ENCODE results near the gene SF1. TPM values are rescaled to one million over a fixed set of nuclear protein-coding genes. Genes with fewer than 3 reads are reported as not detected.

Gene SF1
- total RNA-seq, 1 donor from 2014 or later = 277 TPM

DNA sequence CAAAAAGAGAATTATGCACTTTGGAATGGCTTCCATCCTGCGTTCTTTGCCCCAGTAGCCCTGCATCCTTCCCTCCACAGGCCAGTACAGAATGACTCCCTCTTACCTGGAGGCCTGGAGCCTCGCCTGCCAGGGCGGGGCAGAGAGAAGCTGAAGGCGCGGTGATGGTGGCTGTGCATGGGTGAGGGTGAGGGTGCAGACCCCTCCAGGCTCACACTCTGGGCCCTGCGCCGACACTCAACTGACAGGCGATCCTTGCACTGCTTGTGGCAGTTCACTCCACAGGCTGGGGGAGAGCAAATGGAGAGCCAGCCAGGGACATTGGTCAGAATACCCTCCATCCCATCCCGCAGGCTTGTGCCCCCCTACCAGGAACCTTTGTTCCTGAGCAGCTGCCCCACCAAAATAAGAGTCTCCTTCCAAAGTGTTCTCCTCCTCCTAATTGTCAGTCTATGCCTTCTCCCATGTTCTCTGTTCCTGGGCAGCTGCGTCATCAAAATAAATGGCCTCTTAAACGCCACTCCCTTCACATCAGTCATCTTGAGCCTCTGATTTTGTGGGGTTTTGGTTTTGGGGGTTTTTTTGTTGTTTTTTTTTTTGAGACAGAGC, 49.5 kb downstream of the SF1 start:
- DNase-seq (ENCODE audit: extremely low read depth, low read depth, low spot score) = no peak

DNA sequence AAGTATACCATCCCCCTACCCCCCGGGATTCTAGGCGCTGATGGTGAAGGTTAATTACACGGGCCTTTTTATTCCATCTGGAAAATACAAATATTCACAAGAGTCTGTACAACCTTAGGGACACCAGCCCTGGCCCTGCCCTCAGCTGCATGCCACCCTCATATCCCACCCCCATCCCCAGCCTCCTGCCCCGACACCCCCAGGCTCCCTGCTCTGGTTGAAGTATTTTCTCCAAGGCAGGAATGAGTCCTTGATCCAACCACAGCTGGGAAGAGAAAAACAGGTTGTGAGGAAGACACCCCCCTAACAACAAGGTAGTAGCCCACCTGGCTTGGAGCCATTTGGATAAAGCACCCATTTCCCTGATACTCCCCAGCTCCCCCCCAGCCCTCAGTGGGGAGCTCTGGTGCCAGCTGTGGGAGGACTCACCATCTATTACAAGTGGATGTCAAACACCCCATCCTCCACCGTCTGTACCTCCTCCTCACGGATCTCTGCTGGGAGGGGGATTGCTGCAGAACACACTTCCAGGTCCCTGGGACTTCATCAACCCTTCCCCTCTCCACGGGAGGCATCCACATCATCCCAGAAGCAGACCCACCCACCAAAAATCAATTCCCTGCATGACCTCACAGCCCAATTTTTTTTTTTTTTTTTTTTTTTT, 51.3 kb downstream of the SF1 start:
- DNase-seq (ENCODE audit: extremely low read depth, low read depth, low spot score) = no peak

DNA sequence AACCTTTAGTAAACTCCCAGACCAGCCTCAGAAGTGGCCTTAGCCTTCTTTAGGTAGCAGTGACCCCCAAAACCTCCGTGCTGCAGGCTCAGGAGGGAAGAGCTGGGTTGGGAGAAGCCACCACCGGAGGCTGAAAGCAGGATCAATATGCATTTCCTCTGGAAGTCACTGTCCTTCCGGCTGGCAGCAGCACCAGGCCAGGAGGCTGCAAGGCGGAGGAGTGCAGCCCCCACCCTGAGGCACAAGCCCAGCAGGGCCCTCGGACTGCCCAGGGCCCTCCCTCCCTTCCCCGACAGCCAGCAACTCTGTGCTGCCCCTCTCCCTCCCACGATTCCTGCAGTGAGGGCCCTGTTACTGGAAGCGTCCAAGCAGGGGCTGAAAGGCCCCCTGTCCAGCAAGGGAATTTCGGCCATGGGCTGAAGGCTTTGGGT, 52.1 kb downstream of the SF1 start:
- no peak for DNase-seq (ENCODE audit: extremely low read depth, low read depth, low spot score)

DNA sequence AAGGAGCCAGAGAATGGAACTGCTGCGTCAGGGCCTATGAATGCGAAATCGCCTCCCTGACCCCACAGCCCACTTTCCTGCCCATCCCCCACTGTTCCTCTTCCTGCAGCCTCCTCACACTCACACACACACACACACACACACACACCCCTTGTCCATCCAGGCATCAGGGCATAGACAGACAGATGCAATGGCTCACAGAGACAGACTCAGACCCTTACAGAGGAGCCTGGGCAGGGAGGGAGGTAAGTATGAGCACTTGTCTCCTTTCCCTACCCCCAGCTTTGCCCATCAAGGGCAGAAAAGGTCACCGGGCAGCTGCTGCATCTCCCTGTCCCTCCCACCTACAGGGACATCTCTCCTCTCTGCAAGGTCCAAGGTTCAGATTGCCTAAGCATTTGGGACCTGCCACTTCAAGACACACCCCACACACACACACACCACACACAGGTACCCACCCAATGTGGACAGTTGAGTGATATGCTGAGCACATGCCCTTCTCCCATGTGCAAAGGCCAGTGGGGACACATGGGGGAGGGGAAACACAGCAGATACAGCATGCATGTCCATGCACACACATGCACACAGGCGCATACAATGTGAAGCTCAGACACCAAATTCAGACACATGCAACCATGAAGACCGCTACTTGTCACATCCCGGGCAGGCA, 53.3 kb downstream of the SF1 start:
- no peak for DNase-seq (ENCODE audit: extremely low read depth, low read depth, low spot score)

DNA sequence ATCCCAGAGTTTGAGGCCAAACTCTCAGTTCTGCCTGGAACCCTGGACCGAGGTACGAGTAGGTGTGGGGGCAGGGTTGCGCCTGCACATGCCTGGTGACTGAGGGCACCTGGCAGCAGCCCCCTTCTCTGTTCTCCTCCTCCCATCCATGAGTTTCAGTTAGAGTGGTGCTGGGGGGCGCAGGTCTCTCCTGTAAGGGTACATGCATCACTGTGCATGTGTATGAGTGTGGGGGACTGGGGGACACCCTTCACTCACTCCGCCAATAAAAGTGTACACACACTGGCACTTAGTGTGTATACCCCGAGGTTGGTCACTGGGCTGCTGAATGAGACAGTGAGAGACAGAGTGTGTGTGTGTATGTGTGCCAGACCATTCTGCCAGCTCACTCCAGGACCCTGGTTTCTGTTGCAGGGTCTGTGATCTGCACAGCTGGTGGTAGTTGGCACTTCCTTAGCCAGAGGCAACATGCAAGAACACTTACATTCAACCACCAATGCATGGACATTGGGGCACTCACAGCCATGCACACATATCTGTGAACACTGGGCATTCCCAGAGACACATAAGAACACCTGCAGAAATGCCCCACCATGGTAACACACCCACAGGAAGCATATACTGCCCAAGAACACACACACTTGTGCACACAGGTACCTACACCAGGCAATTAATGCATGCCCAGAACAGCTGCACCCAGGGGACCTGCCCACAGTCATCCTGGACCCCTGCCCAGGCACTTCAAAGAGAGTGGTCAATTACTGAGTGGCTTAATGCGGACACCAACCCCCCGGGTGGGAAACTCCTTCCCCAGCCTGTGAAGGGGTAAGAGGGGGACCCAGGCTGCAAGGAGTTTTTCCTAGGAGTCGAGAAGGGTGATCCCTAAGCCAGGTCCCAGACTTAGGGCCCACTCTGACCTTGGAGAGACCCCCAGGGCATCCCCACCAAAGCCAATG, 54.2 kb downstream of the SF1 start:
- no peak for DNase-seq (ENCODE audit: extremely low read depth, low read depth, low spot score)

DNA sequence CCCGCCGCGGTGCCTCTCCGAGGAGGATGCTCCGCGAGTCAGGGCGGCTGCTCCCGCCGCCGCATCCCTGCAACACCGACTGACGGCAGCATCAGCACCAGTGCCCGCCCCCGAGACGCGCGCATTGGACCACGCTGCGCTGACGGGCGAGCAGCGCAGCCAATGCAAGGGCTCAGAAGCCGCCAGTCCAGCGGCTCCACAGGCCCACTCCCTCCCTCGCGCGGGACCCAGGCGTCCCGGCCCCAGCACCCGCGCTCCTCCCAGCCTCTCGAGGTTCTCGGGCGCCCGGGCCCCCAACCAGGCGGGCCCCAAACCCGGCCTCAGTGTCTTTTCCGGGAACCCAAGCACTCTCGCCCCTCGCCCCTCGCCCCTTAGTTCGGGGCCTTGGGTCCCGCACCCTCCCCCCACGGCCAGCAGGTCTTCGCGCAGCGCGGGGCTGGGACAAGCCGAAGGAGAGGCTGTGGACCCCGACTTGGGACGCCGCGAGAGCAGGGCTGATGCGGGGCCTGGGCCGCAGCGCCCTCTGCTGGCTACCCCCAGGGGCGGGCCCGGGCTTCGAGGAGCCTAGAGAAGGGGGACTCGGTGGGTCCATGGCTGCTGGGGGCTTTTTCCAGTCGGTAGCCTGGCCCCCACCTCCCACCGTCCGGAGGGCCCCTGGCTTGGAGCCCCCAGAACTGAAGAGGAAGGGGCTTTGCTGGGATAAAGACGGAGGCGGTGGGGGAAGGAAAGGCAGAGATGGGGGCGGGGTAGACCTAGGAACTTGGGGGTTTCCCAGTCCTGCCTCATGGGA, 55.0 kb downstream of the SF1 start, which contains the start of gene NRXN2:
TSS of gene NRXN2 (minus strand) at position 81 of the 790 bp plus-strand sequence. CDS start 9,498 bp downstream, outside the sequence.
- DNase-seq (ENCODE audit: extremely low read depth, low read depth, low spot score) = no peak

DNA sequence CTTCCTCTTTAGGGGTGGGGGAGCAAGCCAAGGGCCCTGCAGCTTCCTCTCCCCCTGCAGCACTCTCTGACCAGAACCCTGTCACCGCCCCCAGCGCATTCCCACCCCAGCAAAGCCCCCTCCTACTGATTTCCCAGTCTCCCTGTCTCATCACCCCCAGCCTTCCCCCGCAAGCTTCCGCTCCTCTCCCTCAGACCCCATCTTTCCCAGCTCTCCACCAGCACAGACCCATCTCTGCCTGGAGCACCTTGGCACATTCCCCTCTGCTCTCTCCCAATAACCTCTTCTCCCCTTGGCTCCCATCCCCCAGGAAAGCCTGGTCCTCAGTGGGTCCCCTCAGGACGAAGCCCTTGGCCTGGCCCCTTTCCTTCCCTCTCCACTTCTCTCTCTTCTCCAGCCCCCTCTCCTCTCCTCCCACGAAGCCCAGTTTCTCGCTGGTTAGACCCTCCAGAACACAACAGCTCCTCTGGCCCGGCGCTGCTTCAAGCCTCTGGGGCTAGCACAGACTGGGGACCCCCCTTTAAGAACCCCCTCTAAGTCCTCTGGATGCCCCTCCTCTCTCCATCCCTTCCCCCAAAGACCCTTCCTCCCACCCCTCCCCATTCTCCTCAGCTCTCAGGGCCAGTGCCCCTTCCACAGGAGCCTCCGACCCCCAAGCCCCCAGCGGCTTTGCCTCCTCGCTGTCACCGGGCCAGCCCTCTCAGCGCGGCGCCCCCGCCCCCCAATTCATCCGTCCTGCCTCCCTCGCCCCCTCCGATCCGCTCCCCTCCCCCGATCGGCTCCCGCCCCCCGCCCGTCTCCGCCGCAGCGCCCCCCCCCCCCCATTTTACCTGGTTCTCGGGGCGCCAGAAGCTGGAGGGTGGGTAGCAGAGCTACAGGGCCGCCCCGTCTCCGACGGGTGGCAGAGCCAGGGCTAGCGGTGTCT, 55.9 kb downstream of the SF1 start:
- no peak for DNase-seq (ENCODE audit: extremely low read depth, low read depth, low spot score)

DNA sequence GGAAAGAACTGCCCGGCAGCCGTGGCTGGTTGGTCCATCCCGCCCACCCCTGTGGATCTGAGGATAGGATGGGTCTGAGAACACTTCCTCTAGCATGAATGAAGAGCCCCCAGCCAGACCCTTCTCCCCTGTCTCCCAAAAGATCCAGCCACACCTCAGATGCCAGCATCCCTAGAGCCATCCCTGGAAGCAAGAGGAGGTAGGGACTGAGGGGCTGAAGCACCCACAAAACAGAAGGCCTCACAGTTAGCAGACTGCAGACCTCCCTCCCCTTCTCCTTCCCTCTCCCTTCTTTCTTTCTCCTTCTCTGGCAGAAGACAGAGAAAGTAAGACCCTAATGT, 57.0 kb downstream of the SF1 start:
- DNase-seq (ENCODE audit: extremely low read depth, low read depth, low spot score) = no peak

DNA sequence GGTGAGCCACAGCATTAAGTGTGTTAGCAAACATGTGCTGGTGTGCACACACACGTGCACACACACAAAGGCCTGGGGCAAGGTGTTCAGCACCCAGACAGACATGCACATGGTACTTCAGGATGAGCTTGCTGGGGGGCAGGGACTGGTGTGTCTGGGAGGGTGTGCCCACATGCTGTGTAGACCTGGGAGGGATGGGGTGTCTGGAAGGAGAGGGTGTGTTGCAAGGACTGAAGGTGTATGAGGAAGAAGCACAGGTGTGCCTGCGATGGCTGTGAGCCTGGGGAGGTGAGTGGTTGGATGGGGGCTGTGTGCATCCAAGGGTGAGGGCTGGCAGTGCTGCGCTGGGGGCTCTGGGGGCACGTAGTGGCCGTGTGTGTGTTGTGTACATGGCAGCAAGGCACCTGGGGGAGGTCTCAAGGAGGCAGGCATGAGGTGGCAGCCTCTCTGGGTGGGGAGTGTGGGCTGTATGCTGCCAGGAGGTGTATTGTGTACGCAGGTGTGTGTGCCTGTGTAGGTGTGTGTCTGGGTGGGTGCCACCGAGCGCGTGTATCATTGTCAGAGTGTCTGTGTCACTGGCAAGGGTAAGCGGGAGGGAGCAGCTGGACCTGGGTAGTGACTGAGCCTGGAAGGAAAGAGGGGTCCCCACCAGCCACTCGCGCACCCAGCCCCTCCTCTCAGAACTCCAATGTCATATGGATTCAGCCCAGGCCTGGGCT, 57.5 kb downstream of the SF1 start:
- DNase-seq (ENCODE audit: extremely low read depth, low read depth, low spot score) = no peak

DNA sequence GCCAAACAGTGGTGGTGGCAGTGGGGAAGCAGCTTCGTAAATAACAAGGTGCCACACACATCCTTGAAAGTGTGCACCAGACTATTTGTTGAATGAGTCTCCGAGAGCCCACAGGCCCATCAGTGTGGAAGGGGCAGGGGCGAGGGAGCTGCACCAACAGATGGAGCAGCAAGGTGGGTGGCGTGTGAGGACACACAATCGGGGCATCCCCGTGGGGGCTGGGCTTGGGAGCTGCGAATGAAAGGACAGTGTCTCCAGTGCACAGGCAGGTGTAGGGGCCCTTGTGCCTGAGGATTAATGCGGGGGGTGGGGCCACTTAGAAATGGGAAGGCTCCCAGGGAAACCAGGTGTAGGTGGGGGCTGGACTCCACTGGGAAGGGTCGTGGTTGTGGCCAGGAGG, 58.2 kb downstream of the SF1 start:
- DNase-seq (ENCODE audit: extremely low read depth, low read depth, low spot score) = no peak

DNA sequence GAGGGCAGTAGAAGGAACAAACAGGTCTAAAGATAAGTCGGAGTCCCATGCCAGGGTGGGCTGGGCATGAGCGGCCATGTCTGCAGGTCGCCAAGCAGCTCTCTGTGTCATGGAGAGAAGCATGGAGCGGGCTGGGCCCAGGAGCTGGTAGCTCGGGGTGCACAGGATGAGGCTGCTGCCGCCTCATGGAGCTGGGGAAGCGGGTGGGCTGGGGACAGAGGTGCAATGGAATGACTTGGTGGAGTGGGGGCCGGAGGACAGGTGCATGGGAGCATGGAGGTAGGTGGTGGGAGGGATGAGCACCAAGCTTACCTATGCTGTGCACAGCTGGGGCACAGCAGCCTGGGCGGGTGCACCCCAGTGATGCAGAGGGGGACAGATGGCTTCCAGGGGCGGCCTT, 58.9 kb downstream of the SF1 start:
- DNase-seq (ENCODE audit: extremely low read depth, low read depth, low spot score) = no peak

DNA sequence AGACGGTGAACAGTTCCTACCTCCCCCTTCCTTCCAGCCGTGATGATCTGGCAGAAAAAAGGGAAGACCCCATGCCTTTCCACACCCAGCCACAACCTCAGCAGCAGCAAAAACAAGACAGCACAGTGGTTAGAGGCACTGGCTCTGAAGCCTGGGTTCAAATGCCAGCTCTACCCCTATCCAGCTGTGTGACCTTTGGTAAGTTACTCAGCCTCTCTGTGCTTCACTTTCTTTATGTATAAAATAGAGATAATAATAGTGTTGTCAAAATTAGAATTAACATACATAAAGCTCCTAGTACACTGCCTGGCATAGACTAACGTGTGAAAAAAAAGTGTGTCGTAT, 59.6 kb downstream of the SF1 start:
- DNase-seq (ENCODE audit: extremely low read depth, low read depth, low spot score) = no peak

DNA sequence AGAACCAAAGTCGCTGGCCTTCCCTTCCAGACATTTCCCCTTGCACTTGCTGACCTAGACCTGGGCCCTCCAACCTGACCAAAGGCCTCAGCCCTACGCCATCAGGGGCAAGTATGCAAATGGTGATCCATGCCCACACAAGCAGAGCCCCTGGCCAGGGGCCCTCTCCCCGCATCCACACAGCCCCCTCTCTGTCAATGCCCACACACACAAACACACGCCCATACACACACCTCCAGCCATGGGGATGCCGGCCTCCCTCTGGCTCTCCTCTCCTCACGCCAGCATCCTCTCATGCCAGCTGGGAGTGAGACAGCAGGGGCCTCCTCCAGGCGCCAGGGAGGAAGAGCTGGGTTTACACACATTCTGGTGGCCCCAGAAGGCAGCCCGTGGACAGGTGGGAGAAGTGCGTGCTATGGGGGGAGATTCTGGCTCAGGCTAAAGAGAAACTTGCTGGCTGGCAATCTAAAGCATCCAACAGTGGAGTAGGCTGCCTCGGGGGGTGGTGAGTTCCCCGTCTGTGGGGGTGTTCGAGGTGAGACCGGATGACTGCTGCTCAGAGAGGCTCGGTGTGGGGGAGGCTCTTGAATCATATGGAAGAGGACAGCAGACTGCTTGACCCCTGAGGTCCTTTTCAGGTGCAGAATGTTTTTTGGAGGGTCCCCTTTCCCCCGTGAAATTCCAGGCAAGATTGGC, 60.1 kb downstream of the SF1 start:
- DNase-seq (ENCODE audit: extremely low read depth, low read depth, low spot score) = no peak

DNA sequence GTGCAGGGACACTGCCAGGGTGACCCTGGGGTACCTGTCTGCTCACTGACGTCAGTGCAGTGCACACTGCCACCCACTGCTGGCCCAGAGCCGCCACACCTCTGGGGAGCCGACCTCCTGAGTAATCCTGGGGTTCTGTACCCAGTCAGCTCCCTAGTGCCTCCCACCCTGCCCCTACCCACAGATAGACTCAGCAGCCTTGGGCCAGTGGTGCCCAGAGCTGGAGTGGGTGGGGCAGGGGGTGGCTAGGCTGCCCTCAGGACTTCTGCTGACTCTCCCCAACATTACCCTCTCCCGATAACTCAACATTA, 61.1 kb downstream of the SF1 start:
- no peak for DNase-seq (ENCODE audit: extremely low read depth, low read depth, low spot score)

DNA sequence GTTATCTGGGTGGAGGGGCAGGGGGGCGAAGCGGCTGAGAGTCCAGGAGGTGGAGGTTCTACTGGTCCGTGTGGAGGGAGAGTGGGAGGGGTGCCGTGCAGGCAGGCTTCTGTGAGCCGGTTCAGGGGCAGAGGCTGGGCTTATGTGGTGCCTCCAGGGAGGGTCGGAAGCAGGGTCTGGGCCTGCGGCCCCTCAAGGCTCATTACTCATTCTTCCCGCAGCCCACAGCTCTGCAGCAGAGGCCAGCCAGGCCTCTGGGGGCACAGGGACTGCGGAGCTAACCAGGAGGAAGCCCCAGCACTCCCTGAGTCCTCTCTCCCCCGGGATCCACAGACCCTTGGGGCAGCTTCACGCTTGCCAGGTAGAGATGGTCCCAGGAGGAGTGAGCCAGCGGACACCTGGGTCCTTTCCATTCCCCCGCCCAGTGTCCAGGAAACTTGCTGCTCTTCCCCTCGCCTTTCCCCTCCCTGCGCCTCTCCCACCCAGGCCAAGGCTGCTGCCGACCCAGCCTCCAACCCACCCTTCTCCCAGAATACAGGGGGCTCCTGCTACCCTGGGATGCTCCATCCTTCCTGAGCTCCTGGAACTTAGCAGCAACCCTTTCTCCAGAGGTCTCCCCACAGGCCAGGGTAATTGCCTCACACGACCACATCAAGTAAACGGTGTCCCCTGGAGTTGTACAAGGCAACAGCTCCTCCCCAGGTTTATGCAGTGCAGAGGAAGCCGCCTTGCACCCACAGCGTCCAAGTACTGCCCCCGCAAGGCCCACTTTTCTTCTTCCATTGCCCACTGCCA, 61.7 kb downstream of the SF1 start:
- DNase-seq (ENCODE audit: extremely low read depth, low read depth, low spot score) = no peak

DNA sequence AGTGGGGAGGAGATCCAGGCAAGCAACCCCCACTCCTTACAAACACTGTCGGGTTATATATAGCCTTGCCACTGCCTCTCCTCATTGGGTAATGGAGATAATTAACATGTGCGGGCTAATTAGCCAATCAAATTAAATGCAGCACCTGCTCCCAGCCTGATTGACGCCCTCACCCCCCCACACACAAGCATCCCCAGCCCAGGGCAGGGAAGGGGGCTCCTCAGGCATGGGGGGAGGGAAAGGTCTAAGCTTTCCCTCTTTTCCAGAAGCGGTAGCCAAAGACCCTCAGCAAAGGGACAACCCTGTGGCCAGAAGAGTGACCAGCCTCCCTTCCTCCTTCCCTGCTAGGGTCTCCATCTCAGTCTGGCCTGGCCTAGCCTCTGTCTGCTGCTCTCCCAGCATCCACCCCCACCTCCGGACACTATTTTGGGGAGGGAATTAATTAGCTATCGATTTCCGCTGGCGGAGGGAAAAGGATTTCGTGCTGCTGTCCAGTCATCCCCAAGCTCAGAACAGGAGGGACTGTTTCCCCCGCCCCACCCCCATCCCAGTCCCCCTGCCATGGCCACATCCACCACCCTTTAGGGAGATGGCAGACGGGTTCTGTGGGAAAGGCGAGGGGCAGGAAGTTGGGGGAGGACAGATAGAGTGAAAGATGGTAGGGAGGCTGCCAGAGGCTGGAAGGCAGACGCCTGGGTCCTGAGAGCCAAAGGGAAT, 62.4 kb downstream of the SF1 start:
- DNase-seq (ENCODE audit: extremely low read depth, low read depth, low spot score) = no peak

DNA sequence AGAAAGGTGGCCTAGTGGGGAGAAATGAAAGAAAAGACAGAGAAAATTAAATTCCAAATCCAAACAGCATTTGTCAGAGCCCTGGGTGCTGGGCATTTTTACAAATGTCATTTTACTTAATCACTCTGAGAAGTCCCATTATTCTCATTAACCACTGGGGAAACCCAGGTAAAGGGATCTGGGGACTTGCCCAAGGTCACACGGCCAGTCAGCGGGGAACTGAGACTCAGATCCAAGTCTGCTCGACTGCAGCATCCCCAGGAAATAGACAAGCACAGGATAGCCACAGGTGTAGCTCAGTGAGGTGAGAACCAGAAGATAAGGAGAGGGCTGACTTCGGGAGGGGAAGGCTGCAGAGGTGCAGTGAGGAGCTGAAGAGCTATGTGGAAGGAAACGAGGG, 63.2 kb downstream of the SF1 start:
- no peak for DNase-seq (ENCODE audit: extremely low read depth, low read depth, low spot score)
